ENCODE results near the gene CDH4.

CDH4 gene

GRCh38 chr20:61762886-61763739 is 511.1 kb downstream of the CDH4 start:
- TF ChIP-seq REST (IDR thresholded peaks at IDR 0.05; ENCODE audit: insufficient replicate concordance, low read depth): no peak
- no peak for TF ChIP-seq POLR2AphosphoS5 (IDR thresholded peaks at IDR 0.05; ENCODE audit: low read depth)
- TF ChIP-seq SPI1 (IDR thresholded peaks at IDR 0.05; ENCODE audit: borderline replicate concordance, low read depth): no peak
- no peak for TF ChIP-seq CTCF (IDR thresholded peaks at IDR 0.05; ENCODE audit: insufficient read depth, low read length)
- no peak for TF ChIP-seq GABPA (IDR thresholded peaks at IDR 0.05; ENCODE audit: low read depth)

GRCh38 chr20:61763740-61764400 is 511.8 kb downstream of the CDH4 start:
- Histone ChIP-seq H3K27me3 (ENCODE audit: insufficient read depth, poor library complexity, severe bottlenecking) (no peaks in the 10 kb centered on the region), H3K27ac (replicated peaks) (no peak overlapping the region), H3K4me3 (replicated peaks; ENCODE audit: insufficient read depth, low read length) (no peak overlapping the region)
- no peak for DNase-seq (ENCODE audit: low read depth in 1 of 2, low spot score in 1 of 2)
- no peak for TF ChIP-seq GABPA (IDR thresholded peaks at IDR 0.05; ENCODE audit: low read depth)
- no peak for TF ChIP-seq CTCF (IDR thresholded peaks at IDR 0.05; ENCODE audit: insufficient read depth, low read length)
- TF ChIP-seq REST (IDR thresholded peaks at IDR 0.05; ENCODE audit: insufficient replicate concordance, low read depth): no peak
- no peak for TF ChIP-seq POLR2AphosphoS5 (IDR thresholded peaks at IDR 0.05; ENCODE audit: low read depth)
- no peak for TF ChIP-seq SPI1 (IDR thresholded peaks at IDR 0.05; ENCODE audit: borderline replicate concordance, low read depth)

More at GRCh38 chr20:61762886-61763739, 511.1 kb downstream of the CDH4 start:
- no peak for DNase-seq (ENCODE audit: low read depth in 1 of 2, low spot score in 1 of 2)
- Histone ChIP-seq H3K27me3 (ENCODE audit: insufficient read depth, poor library complexity, severe bottlenecking) (no peaks in the 10 kb centered on the region), H3K27ac (replicated peaks) (no peak overlapping the region), H3K4me3 (replicated peaks; ENCODE audit: insufficient read depth, low read length) (no peak overlapping the region)

GRCh38 chr20:61764471-61765025 is 512.5 kb downstream of the CDH4 start:
- no peaks in the 10 kb centered on the region for H3K27me3 ChIP-seq (ENCODE audit: insufficient read depth, poor library complexity, severe bottlenecking)
- DNase-seq (ENCODE audit: low read depth in 1 of 2, low spot score in 1 of 2): no peak
- TF ChIP-seq CTCF (IDR thresholded peaks at IDR 0.05; ENCODE audit: insufficient read depth, low read length) (no peak), SPI1 (IDR thresholded peaks at IDR 0.05; ENCODE audit: borderline replicate concordance, low read depth) (no peak), POLR2AphosphoS5 (IDR thresholded peaks at IDR 0.05; ENCODE audit: low read depth) (no peak), GABPA (IDR thresholded peaks at IDR 0.05; ENCODE audit: low read depth) (no peak), REST (IDR thresholded peaks at IDR 0.05; ENCODE audit: insufficient replicate concordance, low read depth) (no peak)
- no peak overlapping the region for H3K4me3 ChIP-seq (replicated peaks; ENCODE audit: insufficient read depth, low read length)
- H3K27ac ChIP-seq (replicated peaks): no peak overlapping the region
